Measurements from ENCODE around the gene FOXL2. TPM values are rescaled to one million over a fixed set of nuclear protein-coding genes. Genes with fewer than 3 reads are reported as not detected.

FOXL2 gene
- total and polyA plus RNA-seq, 2 of the 13 experiments (the other 11 are each of a cell fraction or from before 2014, with no cell fraction given): not detected

DNA sequence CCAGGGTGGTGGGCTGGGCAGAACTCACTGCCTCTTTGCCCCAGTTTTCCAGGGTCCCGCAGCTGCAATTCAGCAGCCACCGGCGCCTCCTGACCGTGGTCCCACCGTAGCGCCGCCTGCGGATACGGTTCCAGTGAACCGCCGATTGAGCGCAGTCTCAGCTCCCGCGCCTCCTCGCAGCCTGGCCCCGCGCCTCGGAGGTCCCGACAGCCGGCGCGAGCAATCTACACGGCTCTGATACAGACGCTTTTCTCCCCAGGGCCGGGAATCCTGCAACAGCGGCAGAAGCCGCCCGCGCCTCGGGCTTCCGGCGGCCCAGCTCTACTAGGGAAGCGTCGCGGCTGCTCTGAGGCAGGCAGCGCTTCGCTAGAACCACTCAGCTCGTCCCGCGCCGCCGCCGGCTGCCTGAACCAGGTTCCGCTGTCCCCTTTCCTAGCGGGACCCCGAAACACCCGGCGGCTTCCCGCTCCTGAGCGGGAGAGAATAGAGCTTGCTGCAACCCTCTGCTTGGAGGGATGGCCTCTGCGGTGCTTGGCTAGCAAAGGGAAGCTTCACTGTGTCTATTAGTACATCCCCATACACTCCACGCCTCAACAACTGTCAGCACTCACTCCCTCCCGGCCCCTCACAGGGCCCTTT, 3.2 kb upstream of the FOXL2 start (continued):
- TF ChIP-seq PHF21A (CRISPR knock-in tag; IDR thresholded peaks at IDR 0.05) (no peak), AFF4 (CRISPR knock-in tag; IDR thresholded peaks at IDR 0.05) (no peak), ELF4 (CRISPR knock-in tag; IDR thresholded peaks at IDR 0.05; ENCODE audit: borderline replicate concordance) (no peak), SMAD3 (CRISPR knock-in tag; IDR thresholded peaks at IDR 0.05) (no peak), TMF1 (CRISPR knock-in tag; IDR thresholded peaks at IDR 0.05; ENCODE audit: low read depth) (no peak), DR1 (CRISPR knock-in tag; IDR thresholded peaks at IDR 0.05) (no peak), ZFP1 (CRISPR knock-in tag; IDR thresholded peaks at IDR 0.05) (no peak), MED8 (CRISPR knock-in tag; IDR thresholded peaks at IDR 0.05; ENCODE audit: insufficient replicate concordance) (no peak), ZNF543 (CRISPR knock-in tag; IDR thresholded peaks at IDR 0.05) (no peak), PCBP1 (IDR thresholded peaks at IDR 0.05; ENCODE audit: borderline replicate concordance, low read depth, low read length) (no peak), TRIM22 (IDR thresholded peaks at IDR 0.05) (no peak), ZFP82 (CRISPR knock-in tag; IDR thresholded peaks at IDR 0.05; ENCODE audit: borderline replicate concordance) (no peak), AGO1 (IDR thresholded peaks at IDR 0.05; ENCODE audit: low read depth, low read length, poor library complexity, severe bottlenecking) (no peak), ZNF430 (CRISPR knock-in tag; IDR thresholded peaks at IDR 0.05) (no peak)
- TF ChIP-seq, protein P1, sequence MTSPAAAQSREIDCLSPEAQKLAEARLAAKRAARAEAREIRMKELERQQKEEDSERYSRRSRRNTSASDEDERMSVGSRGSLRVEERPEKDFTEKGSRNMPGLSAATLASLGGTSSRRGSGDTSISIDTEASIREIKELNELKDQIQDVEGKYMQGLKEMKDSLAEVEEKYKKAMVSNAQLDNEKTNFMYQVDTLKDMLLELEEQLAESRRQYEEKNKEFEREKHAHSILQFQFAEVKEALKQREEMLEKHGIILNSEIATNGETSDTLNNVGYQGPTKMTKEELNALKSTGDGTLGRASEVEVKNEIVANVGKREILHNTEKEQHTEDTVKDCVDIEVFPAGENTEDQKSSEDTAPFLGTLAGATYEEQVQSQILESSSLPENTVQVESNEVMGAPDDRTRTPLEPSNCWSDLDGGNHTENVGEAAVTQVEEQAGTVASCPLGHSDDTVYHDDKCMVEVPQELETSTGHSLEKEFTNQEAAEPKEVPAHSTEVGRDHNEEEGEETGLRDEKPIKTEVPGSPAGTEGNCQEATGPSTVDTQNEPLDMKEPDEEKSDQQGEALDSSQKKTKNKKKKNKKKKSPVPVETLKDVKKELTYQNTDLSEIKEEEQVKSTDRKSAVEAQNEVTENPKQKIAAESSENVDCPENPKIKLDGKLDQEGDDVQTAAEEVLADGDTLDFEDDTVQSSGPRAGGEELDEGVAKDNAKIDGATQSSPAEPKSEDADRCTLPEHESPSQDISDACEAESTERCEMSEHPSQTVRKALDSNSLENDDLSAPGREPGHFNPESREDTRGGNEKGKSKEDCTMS (CRISPR knock-in tag; conservative IDR thresholded peaks at IDR 0.05): no peak
- TF ChIP-seq, protein P2, sequence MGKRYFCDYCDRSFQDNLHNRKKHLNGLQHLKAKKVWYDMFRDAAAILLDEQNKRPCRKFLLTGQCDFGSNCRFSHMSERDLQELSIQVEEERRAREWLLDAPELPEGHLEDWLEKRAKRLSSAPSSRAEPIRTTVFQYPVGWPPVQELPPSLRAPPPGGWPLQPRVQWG (CRISPR knock-in tag; IDR thresholded peaks at IDR 0.05; ENCODE audit: borderline replicate concordance, low read depth): no peak
- TF ChIP-seq, protein P3, sequence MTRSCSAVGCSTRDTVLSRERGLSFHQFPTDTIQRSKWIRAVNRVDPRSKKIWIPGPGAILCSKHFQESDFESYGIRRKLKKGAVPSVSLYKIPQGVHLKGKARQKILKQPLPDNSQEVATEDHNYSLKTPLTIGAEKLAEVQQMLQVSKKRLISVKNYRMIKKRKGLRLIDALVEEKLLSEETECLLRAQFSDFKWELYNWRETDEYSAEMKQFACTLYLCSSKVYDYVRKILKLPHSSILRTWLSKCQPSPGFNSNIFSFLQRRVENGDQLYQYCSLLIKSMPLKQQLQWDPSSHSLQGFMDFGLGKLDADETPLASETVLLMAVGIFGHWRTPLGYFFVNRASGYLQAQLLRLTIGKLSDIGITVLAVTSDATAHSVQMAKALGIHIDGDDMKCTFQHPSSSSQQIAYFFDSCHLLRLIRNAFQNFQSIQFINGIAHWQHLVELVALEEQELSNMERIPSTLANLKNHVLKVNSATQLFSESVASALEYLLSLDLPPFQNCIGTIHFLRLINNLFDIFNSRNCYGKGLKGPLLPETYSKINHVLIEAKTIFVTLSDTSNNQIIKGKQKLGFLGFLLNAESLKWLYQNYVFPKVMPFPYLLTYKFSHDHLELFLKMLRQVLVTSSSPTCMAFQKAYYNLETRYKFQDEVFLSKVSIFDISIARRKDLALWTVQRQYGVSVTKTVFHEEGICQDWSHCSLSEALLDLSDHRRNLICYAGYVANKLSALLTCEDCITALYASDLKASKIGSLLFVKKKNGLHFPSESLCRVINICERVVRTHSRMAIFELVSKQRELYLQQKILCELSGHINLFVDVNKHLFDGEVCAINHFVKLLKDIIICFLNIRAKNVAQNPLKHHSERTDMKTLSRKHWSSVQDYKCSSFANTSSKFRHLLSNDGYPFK (CRISPR knock-in tag; IDR thresholded peaks at IDR 0.05; ENCODE audit: borderline replicate concordance): no peak
